Transverse colon (tissue), 4 donors: ENCODE measurements around the gene FAM131A. TPM values are rescaled to one million over a fixed set of nuclear protein-coding genes. Genes with fewer than 3 reads are reported as not detected.

Experiments used
- DNase-seq: peaks from one replicate; pipeline ENCODE4 v3.0.0-alpha.2; 2019
- H3K27ac ChIP-seq, 4 donors: fragments of 200-600 bp; sonication (generic); 2 replicates each; pipeline ENCODE4 v1.5.1; 2016 to 2018; ENCODE audit warnings: inconsistent platforms in 4 of 4
- H3K27me3 ChIP-seq: fragments of 200-600 bp; sonication (generic); 2 replicates; pipeline ENCODE4 v1.5.1; 2017; ENCODE audit warnings: inconsistent platforms
- H3K36me3 ChIP-seq, 4 donors: fragments of 200-600 bp; sonication (generic); 2 replicates each; pipeline ENCODE4 v1.5.1; 2017 to 2019; ENCODE audit warnings: inconsistent platforms in 4 of 4
- H3K4me1 ChIP-seq, 4 donors: fragments of 200-600 bp; sonication (generic); 2 replicates each; pipeline ENCODE4 v1.5.1; 2017 to 2020; ENCODE audit warnings: inconsistent platforms in 4 of 4
- H3K4me3 ChIP-seq, 4 donors: fragments of 200-600 bp; sonication (generic); 1 replicate in 1 of 4; 2 replicates in 3 of 4; pipeline versions ENCODE4 v1.5.1 to v1.6.1; 2017 to 2019; ENCODE audit warnings: inconsistent platforms in 4 of 4
- H3K9me3 ChIP-seq, 2 donors: fragments of 200-600 bp; sonication (generic); 2 replicates each; pipeline ENCODE4 v1.5.1; 2017 to 2019; ENCODE audit warnings: inconsistent platforms in 2 of 2
- CTCF ChIP-seq, 5 experiments: fragments of 200-600 bp in 3 of 5; fragments of 450-650 bp in 2 of 5; sonication (generic) in 3 of 5; IDR thresholded peaks; 1 replicate in 2 of 5; 2 replicates in 3 of 5; pipeline ENCODE4 v1.5.1; 2016 to 2017; ENCODE audit warnings: antibody characterized with exemption in 5 of 5, inconsistent platforms in 3 of 5, mild to moderate bottlenecking in 2 of 5, moderate library complexity in 1 of 5
- EP300 ChIP-seq: sonication (generic); formaldehyde crosslinking; IDR thresholded peaks from one replicate; pipeline ENCODE4 v1.6.1; 2017; ENCODE audit warnings: antibody characterized with exemption, low read depth
- POLR2A ChIP-seq: fragments of 450-650 bp; IDR thresholded peaks from one replicate; pipeline ENCODE4 v1.6.1; 2016; ENCODE audit warnings: antibody characterized with exemption, mild to moderate bottlenecking, moderate library complexity
- POLR2AphosphoS5 ChIP-seq, 3 donors: sonication (generic); formaldehyde crosslinking; IDR thresholded peaks; one replicate each; pipeline ENCODE4 v1.6.1; 2016; ENCODE audit warnings: antibody characterized with exemption in 3 of 3
- WGBS, 2 donors: methylation state at CpG; one replicate each; pipeline ENCODE4 v1.1.5; 2018; ENCODE audit warnings: low coverage in 1 of 2; 5-methylcytosine and 5-hydroxymethylcytosine counted together
- in situ Hi-C, 4 donors: fragments of 200-750 bp; cut with MboI; loops; one replicate each; pipeline versions ENCODE4 v1.15.0 to v1.15.1; 2017; ENCODE audit warnings: low sequenced_read_pairs in 3 of 4, low pct_ligation_motif_present in 1 of 4, low pct_unique_long_range_greater_than_20kb in 1 of 4
- intact Hi-C: fragments of 100-400 bp; cut with DNase I; formaldehyde crosslinking; loops from one replicate; pipeline ENCODE4 v1.15.1; 2023; ENCODE audit warnings: low total_unique reads
- total RNA-seq, 4 donors: library from RNA; depleted of rRNA; stranded (reverse); fragments of >200 nt; gene quantifications; one replicate each; pipeline ENCODE4 v1.1.0, GENCODE V29; 2016

FAM131A gene
- total RNA-seq, 4 donors from 2014 or later: 18.5 to 41.1 (median 28.8) TPM

DNA sequence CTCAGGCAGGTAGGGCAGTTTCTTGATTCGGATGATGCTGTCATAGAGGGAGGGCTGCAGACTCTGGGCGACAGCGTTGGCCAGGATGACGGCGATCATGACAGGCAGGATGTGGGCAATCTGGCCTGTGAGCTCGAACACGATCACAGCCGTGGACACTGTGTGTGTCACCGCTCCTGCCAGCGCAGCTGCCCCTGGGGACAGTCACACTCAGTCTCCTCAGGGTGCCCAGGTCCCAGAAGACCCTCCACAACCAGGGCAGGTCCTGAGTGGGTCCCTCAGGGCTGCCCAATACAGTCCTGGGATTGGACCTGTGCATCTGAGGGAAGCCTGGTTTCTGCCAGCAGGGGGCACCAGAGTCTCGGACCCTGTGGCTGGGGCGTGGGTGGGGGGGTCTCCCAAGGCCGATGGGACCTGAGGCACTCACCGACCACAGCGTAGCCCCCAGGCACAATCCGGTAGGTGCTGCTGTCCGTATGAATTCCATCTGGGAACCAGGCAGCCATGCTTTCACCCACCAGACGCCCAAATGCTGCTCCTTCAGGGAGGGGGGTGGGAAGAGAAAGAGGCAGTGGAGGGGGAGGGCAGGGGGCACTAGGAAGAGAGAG, 16.8 kb downstream of the FAM131A start:
- in situ Hi-C loops: loop anchor here in 1 of 4 donors (25.0 kb wide), 1 partner anchor 433 kb away; no protein-coding TSS in a partner anchor
- intact Hi-C loops: loop anchor here (10.0 kb wide), 1 partner anchor 49 kb away; no protein-coding TSS in a partner anchor

DNA sequence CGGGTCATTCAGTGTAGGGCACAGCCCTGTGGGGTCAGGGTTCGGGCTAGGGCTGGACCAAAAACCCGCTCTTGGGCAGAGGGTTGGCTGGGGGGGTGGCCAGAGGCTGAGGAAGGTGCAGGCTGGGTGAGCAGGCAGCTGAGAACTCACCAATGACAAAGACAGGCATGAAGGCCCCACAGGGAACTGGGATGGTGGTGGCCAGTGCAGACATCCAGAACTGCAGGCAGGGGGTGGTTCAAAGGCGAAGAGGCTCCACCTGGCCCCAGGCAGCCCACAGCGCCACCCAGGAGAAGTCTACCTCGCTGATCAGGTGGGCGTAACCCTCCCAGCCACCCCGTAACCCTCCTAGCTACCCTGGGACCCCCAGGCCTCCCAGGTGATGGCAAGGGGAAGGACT, 17.4 kb downstream of the FAM131A start:
- Histone ChIP-seq H3K4me3 (no peak overlapping the region), H3K9me3 (no peaks in the 10 kb centered on the region), H3K36me3 (peaks cover 0 to 7% (median 0%) of the 10 kb centered on the region in 4 donors), H3K27ac (no peak overlapping the region), H3K4me1 (peaks cover 6 to 37% (median 18%) of the 10 kb centered on the region in 4 donors), H3K27me3 (no peaks in the 10 kb centered on the region)
- intact Hi-C loops: loop anchor here (10.0 kb wide), 1 partner anchor 50 kb away; no protein-coding TSS in a partner anchor
- no peak for DNase-seq
- in situ Hi-C loops: loop anchor here in 1 of 4 donors (25.0 kb wide), 1 partner anchor 433 kb away; no protein-coding TSS in a partner anchor
- WGBS, 2 donors: 20 to 81% methylated on average over 1 to 8 of the region's 8 CpGs
- no peak for TF ChIP-seq EP300
- no peak for TF ChIP-seq POLR2A
- no peak for TF ChIP-seq CTCF (IDR thresholded peaks at IDR 0.05)
- TF ChIP-seq POLR2AphosphoS5 (IDR thresholded peaks at IDR 0.05): no peak

More for the DNA sequence above, 16.8 kb downstream of the FAM131A start:
- Histone ChIP-seq H3K9me3 (no peaks in the 10 kb centered on the region), H3K27me3 (no peaks in the 10 kb centered on the region), H3K4me1 (peaks cover 6 to 33% (median 18%) of the 10 kb centered on the region in 4 donors), H3K36me3 (peaks cover 0 to 7% (median 0%) of the 10 kb centered on the region in 4 donors), H3K27ac (no peak overlapping the region), H3K4me3 (no peak overlapping the region)
- no peak for TF ChIP-seq POLR2A
- TF ChIP-seq EP300: no peak
- peak; percentile 65 to 78 (median 75) for TF ChIP-seq CTCF (IDR thresholded peaks at IDR 0.05)
- no peak for TF ChIP-seq POLR2AphosphoS5 (IDR thresholded peaks at IDR 0.05)
- WGBS, 2 donors: 52% methylated on average over 18 of the region's 18 CpGs; no CpG with 5 or more reads in 1 of the 2 donors
- DNase-seq: peak; percentile 66

DNA sequence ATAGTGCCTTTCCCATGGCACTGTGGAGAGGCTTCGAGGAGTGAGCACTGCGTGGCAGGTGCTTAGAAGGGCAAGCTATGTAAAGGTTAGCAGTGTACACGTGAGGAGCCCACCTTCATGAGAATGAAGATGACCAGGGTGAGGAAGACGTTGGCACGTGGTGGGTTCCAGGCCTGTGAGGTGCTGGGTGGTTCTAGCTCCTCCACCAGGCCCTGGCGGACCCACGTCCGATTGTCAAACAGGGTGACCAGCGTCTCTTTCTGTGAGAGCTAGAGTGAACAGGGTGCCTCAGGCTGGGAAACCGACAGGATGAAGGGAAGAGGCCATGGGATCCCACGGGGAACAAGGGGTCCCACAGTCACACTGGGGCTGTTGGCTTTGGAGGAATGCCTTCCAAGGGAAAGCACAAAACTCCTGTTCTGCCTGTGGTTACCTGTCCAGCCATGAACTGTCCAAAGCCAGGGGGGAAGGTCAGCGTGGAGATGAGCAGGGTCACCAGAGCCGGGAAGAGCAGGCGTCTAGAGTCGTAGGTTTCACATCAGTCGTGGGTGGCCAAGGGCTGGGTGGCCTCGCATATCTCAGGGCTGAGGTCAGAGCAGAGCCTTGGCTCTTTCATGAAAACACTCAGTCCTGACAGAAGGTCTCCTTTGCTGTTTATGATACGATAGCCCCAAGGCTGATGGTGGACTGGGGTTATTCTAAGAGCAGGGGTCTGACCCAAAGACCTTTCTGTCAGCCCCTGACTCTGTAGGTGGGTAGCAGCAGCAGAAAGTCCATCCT, 18.1 kb downstream of the FAM131A start:
- DNase-seq: no peak
- 84 to 88% methylated on average over 4 to 18 of the region's 18 CpGs for WGBS, 2 donors
- Histone ChIP-seq H3K27ac (no peak overlapping the region), H3K4me1 (peaks cover 7 to 44% (median 22%) of the 10 kb centered on the region in 4 donors), H3K27me3 (no peaks in the 10 kb centered on the region), H3K9me3 (no peaks in the 10 kb centered on the region), H3K36me3 (peaks cover 0 to 7% (median 0%) of the 10 kb centered on the region in 4 donors), H3K4me3 (no peak overlapping the region)
- intact Hi-C loops (loop anchor here (10.0 kb wide), 1 partner anchor 51 kb away; no protein-coding TSS in a partner anchor), in situ Hi-C loops (loop anchor here in 1 of 4 donors (25.0 kb wide), 1 partner anchor 432 kb away; no protein-coding TSS in a partner anchor)
- no peak for TF ChIP-seq POLR2A
- no peak for TF ChIP-seq CTCF (IDR thresholded peaks at IDR 0.05)
- no peak for TF ChIP-seq POLR2AphosphoS5 (IDR thresholded peaks at IDR 0.05)
- no peak for TF ChIP-seq EP300
